Progenitor cell of endocrine pancreas (in vitro differentiated cells): Measurements from ENCODE around the gene KRTAP4-11. TPM values are rescaled to one million over a fixed set of nuclear protein-coding genes. Genes with fewer than 3 reads are reported as not detected.
"Not testable (repeated sequence)": the region's sequence is repeated elsewhere in the genome, so short reads cannot be mapped to it uniquely, and the experiment has no call there.

Source experiments
- DNase-seq: peaks from one replicate; pipeline ENCODE4 v3.0.0; 2021; ENCODE audit warnings: low spot score; ENCODE audit not compliant: unreplicated experiment
- H3K27ac Mint-ChIP-seq: 2 replicates; pipeline ENCODE4 v1.8.0; 2021; ENCODE audit warnings: mild to moderate bottlenecking, moderate library complexity, mixed read lengths
- H3K27me3 Mint-ChIP-seq: 2 replicates; pipeline ENCODE4 v1.8.0; 2021; ENCODE audit warnings: mixed read lengths
- H3K36me3 Mint-ChIP-seq: 2 replicates; pipeline ENCODE4 v1.8.0; 2022; ENCODE audit warnings: mixed read lengths; ENCODE audit not compliant: insufficient read depth
- H3K4me1 Mint-ChIP-seq: 2 replicates; pipeline ENCODE4 v1.8.0; 2021; ENCODE audit warnings: low read depth, mixed read lengths
- H3K4me3 Mint-ChIP-seq: 2 replicates; pipeline ENCODE4 v1.8.0; 2021; ENCODE audit warnings: low read depth, mild to moderate bottlenecking, moderate library complexity, mixed read lengths
- H3K9me3 Mint-ChIP-seq: 2 replicates; pipeline ENCODE4 v1.8.0; 2021; ENCODE audit warnings: low read depth, mixed read lengths
- CTCF ChIP-seq: fragments of 200-600 bp; sonication (generic); IDR thresholded peaks from one replicate; pipeline ENCODE4 v1.5.0; 2021; ENCODE audit warnings: antibody characterized with exemption, mild to moderate bottlenecking; ENCODE audit not compliant: unreplicated experiment
- total RNA-seq: library from RNA; stranded (reverse); gene quantifications from 2 replicates; pipeline ENCODE4 v1.2.1, GENCODE V29; 2021

Gene KRTAP4-11
- total RNA-seq, 1 donor from 2014 or later = not detected

- Mint-ChIP-seq H3K36me3 (no peaks in the 10 kb centered on the region), H3K27ac (no peak overlapping the region), H3K9me3 (peaks cover 12% of the 10 kb centered on the region), H3K4me1 (peaks cover 6% of the 10 kb centered on the region), H3K4me3 (no peak overlapping the region), H3K27me3 (peaks cover 5% of the 10 kb centered on the region)
- no peak for TF ChIP-seq CTCF
- DNase-seq = no peak
Measured at GRCh38 chr17:41107941-41108450, 10.2 kb downstream of the KRTAP4-11 start.

DNA sequence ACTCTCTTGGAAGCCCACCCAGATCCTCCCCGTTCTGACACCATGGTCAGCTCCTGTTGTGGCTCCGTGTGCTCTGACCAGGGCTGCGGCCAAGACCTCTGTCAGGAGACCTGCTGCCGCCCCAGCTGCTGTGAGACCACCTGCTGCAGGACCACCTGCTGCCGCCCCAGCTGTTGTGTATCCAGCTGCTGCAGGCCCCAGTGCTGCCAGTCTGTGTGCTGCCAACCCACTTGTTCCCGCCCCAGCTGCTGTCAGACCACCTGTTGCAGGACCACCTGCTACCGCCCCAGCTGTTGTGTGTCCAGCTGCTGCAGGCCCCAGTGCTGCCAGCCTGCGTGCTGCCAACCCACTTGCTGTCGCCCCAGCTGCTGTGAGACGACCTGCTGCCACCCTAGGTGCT lies 12.8 kb downstream of the KRTAP4-11 start, which contains the start of gene KRTAP4-9:
TSS of gene KRTAP4-9 (plus strand) at position 43 of the 400 bp plus-strand sequence. CDS start at position 43, 0 bp downstream.
- not testable (repeated sequence) for H3K4me1 Mint-ChIP-seq, H3K27ac Mint-ChIP-seq, H3K27me3 Mint-ChIP-seq, H3K9me3 Mint-ChIP-seq, H3K4me3 Mint-ChIP-seq, DNase-seq, H3K36me3 Mint-ChIP-seq

DNA sequence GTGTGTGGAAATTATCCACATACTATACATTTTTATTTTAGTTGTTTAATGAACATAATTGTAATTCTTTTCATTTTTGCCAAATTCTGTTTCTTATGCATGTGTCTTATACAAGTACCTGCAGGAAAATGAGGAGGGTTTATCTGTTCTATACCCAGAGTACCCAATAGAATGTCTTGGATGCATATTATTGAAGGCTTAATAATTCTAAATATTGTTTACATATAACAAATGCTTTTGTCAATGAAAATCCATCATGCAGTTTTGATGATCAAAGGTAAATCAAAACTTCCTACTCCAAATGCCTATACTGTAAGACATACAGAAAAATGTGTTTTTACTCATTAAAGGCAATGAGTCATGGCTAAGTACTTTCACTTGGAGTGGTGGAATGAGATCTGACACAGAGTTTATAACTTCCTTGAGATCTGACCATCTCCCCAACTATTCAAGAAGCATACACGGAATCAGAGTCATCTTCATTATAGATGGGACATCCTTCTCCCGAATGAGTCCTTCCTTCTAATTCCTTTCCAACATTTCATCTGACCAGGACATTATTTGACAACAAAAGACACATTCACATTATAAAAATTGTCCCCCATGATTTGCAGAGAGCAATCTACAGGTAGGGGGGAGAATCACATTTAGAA lies 13.7 kb downstream of the KRTAP4-11 start:
- H3K4me1 Mint-ChIP-seq = not testable (repeated sequence)

DNA sequence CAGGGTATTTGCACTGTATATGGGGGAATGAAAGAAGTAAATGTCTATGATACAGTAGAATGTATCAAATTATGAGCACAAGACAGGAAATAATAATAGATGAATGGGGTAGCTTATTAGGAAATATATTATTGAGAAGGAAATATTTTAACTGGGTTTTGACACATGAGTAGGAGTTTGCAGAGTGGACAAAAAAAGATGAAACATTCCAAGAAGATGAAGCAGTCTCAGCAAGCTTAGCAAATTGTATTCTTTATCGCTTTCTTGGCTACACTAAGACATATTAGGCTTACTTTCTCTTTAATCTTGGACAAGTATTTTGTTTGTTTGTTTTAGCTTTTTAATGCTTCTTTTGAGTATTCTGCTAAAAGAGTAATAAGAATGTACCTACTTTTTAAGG lies 14.3 kb downstream of the KRTAP4-11 start:
- H3K36me3 Mint-ChIP-seq = no peaks in the 10 kb centered on the region
- H3K4me1 Mint-ChIP-seq = peaks cover 6% of the 10 kb centered on the region
- TF ChIP-seq CTCF = no peak
- no peak overlapping the region for H3K27ac Mint-ChIP-seq
- peaks cover 4% of the 10 kb centered on the region for H3K9me3 Mint-ChIP-seq
- no peak for DNase-seq
- H3K4me3 Mint-ChIP-seq = no peak overlapping the region
- peaks cover 8% of the 10 kb centered on the region for H3K27me3 Mint-ChIP-seq

More for the DNA sequence above, 13.7 kb downstream of the KRTAP4-11 start:
- not testable (repeated sequence) for H3K4me3 Mint-ChIP-seq, H3K27me3 Mint-ChIP-seq, DNase-seq, H3K9me3 Mint-ChIP-seq, H3K27ac Mint-ChIP-seq, H3K36me3 Mint-ChIP-seq

DNA sequence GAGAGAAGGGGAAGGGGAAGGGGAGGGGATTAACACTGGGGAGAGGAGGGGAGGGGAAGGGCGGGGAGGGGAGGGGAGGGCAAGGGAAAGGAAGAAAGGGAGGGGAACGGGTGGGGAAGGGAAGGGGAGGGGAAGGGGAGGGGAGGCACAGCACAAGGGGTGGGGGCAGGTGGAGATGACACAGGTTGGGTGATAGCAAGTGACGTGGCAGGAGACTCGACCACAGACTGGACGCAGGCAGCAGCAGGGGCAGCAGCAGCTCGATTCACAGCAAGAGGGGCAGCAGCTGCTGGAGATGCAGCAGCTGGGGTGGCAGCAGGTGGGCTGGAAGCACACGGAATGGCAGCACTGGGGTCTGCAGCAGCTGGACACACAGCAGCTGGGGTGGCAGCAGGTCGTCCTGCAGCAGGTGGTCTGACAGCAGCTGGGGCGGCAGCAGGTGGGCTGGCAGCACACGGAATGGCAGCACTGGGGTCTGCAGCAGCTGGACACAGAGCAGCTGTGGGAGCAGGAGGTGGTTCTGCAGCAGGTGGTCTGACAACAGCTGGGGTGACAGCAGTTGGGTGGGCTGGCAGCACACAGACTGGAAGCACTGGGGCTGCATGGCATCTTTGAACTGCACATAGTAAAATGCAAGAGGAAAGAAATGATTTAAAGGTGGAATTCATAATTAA lies 16.4 kb downstream of the KRTAP4-11 start, which contains the start of gene KRTAP4-16:
TSS of gene KRTAP4-16 (minus strand) at position 624 of the 674 bp plus-strand sequence. CDS start at position 624, 0 bp downstream.
- H3K36me3 Mint-ChIP-seq = no peaks in the 10 kb centered on the region
- DNase-seq = no peak
- no peaks in the 10 kb centered on the region for H3K9me3 Mint-ChIP-seq
- TF ChIP-seq CTCF = no peak
- H3K27ac Mint-ChIP-seq = no peak within 1 kb of the TSS
- H3K4me3 Mint-ChIP-seq = no peak within 1 kb of the TSS
- peaks cover 1% of the 10 kb centered on the region for H3K4me1 Mint-ChIP-seq
- peaks cover 13% of the 10 kb centered on the region for H3K27me3 Mint-ChIP-seq

DNA sequence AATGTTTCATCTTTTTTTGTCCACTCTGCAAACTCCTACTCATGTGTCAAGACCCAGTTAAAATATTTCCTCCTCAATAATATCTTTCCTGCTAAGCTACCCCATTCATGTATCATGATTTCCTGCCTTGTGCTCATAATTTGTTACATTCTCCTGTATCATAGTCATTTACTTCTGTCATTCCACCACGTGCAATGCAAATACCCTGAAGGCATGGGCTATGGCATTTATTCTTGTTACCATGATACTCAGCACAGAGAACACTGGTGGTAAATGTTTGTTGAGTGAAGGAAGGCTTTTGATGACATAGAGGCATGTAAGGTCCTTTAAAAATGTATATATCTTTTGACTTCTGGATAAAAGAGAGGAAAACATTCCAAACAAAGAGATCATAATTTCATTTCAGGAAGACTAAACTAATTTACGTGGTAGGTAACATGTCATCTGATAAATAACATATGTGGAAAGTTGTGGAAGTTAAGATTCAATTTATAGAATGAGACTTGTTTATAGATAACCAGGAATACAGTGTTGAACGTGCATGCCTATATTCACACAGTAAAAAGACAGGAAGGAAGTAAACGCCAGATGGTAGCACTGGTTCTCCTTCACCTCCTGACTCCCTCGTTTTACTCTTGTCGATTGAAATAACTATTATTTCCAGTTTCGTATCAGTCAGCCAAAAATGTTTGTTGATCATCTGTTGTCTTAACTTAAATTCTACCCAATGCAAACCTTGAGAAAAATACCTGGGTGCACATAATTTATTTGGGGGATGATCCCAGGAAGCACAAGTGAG lies 18.3 kb downstream of the KRTAP4-11 start:
- peaks cover 14% of the 10 kb centered on the region for H3K4me1 Mint-ChIP-seq
- not testable (repeated sequence) for H3K27me3 Mint-ChIP-seq, DNase-seq, H3K36me3 Mint-ChIP-seq, H3K4me3 Mint-ChIP-seq, H3K27ac Mint-ChIP-seq, H3K9me3 Mint-ChIP-seq
